HG03025 (cell line): ENCODE results near the gene TMEM163.
"Not testable (repeated sequence)": the region's sequence is repeated elsewhere in the genome, so short reads cannot be mapped to it uniquely, and the experiment has no call there.

ENCODE experiments used
- ATAC-seq: cut with Tn5 transposase; IDR thresholded peaks from one replicate; pipeline ENCODE4 v1.9.1; 2021; ENCODE audit warnings: mild to moderate bottlenecking, moderate library complexity; ENCODE audit not compliant: unreplicated experiment, low FRiP score

Gene TMEM163

GRCh38 chr2:134586326-134586965, 132.4 kb downstream of the TMEM163 start:
- no peak for ATAC-seq

- no peak for ATAC-seq
Observed at GRCh38 chr2:134583997-134584520, 134.7 kb downstream of the TMEM163 start.

- ATAC-seq, result no peak
Observed at GRCh38 chr2:134583462-134583861, 135.3 kb downstream of the TMEM163 start.

GRCh38 chr2:134582547-134582899, 136.3 kb downstream of the TMEM163 start:
- ATAC-seq, result no peak

- no peak for ATAC-seq
Observed at GRCh38 chr2:134581877-134582546, 136.8 kb downstream of the TMEM163 start.

DNA sequence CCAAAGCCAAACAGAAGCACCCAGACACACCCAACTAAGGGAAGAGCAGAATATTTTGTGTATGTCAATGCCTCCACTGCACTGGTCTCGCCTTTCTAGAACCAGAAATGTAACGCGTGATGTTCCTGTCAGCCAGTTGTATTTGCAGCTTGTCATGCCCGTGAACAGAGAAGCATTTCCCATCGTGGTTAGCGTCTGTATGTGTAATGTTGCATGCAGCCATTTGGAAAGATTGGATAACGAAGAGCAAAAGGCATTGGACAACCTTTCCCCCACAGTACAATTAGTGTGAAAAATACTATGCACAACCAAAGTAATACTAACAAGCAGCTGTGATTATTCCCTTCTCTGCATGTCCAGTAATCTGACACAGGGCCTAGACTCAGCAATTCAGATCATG, 140.5 kb downstream of the TMEM163 start:
- no peak for ATAC-seq

DNA sequence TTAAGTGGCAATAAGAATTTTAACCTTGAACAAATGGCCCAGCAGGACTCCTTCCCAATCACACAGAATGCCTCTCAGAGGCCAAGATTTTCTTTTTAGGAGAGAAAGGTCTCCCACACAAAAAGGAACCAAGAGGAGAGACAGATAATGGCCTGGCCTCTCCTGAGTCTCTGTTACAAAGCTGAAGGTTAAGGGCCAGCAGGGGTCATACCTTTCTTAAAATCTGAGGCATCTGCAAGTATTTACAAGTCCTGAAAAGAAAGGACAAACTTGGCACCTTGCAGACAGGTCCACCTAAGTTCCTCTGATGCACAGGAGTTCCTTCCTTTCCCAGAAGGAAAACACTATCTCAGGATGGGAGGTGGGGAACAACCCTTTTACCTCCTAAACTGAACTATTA, 142.3 kb downstream of the TMEM163 start:
- no peak for ATAC-seq

DNA sequence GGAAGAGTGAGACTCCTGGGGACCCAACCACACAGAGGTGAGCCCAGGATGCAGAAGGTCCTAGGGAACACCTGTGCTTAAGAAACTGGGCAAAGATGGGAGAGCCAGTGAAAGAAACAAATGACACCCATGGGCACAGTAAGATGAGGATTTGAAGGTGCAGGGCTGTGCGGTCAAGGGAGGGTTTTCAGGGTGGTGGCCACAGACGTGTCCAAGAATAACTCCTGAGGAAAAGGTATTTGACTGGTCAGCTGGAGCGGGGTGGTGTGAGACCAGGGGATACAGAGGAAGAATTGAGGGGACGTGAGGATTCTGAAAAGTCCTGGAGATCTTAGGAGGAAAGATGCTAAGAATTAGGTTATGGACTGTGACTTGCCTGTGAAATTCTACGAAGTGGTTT, 142.9 kb downstream of the TMEM163 start:
- ATAC-seq, result no peak

- no peak for ATAC-seq
Observed at GRCh38 chr2:134574611-134575330, 144.0 kb downstream of the TMEM163 start.

GRCh38 chr2:134573724-134574123, 145.1 kb downstream of the TMEM163 start:
- no peak for ATAC-seq

DNA sequence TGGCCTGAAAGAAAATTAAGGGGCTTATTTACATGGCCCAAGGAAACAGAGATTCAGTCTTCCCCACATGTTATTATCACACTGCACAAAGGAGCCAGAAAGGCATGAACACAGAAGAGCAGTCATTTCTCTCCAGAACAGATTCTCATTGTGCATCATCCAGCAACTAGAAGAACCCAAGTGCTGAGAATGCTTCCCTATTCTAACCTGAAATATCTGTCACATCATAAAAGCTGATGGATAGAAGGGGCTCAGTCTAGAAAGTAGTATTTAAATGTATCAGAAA, 145.8 kb downstream of the TMEM163 start:
- no peak for ATAC-seq

- no peak for ATAC-seq
Observed at GRCh38 chr2:134572314-134573084, 146.3 kb downstream of the TMEM163 start.

GRCh38 chr2:134570676-134571075, 148.1 kb downstream of the TMEM163 start:
- ATAC-seq, result no peak

- ATAC-seq, result no peak
Observed at GRCh38 chr2:134568413-134568812, 150.4 kb downstream of the TMEM163 start.

- ATAC-seq, result no peak
Observed at GRCh38 chr2:134567666-134568065, 151.1 kb downstream of the TMEM163 start.

- ATAC-seq, result not testable (repeated sequence)
Observed at GRCh38 chr2:134564955-134565354, 153.8 kb downstream of the TMEM163 start.

DNA sequence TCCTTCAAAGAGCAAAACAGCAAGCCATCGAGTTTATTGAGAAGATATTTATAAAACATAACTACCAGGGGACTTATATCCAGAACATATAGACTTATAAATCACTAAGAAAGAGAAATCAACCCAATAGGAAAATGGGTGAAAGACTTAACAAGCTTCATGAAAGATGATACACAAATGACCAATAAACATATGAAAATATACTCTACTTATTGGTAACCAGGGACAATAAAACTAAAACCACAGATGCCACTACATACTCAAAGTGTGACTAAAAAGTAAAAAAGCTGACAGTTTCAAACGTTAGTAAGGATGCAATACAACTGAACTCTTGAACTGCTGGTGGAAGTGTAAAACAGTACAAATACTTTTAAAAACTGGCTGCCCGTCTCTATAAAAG, 154.3 kb downstream of the TMEM163 start:
- no peak for ATAC-seq

DNA sequence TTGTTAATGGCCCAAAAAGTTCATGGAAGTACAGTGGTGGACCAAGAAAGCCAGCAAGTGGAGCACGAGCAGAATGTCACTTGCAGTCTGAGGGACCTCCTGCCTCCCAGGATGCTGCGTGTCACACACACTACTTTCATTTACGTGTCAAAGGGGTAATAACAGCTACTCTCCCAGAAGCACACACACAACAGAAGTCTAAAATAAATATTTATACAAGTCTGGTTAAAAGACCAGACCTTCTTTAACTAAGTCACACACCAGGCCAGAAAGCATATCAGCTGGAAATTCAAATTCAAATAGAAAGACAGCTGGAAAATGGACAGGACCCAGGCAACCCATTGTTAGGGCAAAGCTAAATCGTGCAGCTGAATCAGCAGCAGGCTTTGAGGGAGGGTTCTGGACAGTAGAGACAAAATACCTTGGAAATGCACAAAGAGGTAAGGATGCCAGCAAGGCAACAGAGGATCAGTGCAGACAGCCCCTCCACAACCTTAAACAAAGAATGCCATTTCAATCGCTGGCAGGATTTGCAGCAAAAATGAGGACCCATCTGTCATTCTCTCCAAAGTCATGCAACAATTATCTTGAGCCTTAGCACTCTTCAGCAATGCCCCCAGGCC, 160.5 kb downstream of the TMEM163 start:
- no peak for ATAC-seq

DNA sequence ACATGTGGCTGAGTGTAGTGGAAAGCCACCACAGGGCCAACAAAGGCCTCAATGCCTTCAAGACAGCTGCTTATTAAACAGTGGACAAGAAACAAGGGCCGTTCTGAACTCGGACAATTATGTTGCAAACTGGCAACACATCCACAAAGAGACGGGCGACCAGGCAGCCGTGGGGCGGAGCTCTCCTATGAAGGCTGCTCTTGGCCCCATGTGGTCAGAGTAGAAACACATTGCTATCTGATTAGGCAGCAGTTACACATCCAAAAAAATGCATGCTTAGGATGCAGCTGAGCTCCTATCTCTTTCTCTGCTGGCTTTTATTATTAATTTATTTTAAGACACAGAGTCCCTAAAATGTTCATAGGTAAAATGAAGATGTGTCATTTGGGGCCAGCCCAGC, 163.4 kb downstream of the TMEM163 start:
- no peak for ATAC-seq

DNA sequence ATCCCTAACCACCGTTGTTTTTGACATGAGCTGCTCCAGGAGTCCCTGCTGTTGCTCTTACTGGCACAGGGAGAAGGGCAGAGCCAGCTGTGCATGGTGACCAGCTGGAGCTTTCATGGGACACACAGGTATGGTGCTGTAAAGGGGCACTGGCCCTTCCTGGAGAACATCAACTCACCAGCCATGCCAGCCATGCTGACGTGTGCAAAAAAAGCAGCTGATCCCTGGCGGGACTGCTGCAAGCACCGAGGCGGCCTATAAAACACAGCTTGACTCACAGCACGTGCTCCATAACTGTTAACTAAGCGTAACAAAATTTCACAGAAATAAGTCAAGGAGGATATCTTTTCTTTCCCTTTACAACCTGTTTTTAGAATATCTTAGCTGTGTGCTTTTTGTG, 165.1 kb downstream of the TMEM163 start:
- no peak for ATAC-seq
